ENCODE results near the gene C9orf152.
A peak's percentile ranks its signal among the peaks of the same experiment; 100 is the strongest.
"Not testable (repeated sequence)": the region's sequence is repeated elsewhere in the genome, so short reads cannot be mapped to it uniquely, and the experiment has no call there.

Gene C9orf152

DNA sequence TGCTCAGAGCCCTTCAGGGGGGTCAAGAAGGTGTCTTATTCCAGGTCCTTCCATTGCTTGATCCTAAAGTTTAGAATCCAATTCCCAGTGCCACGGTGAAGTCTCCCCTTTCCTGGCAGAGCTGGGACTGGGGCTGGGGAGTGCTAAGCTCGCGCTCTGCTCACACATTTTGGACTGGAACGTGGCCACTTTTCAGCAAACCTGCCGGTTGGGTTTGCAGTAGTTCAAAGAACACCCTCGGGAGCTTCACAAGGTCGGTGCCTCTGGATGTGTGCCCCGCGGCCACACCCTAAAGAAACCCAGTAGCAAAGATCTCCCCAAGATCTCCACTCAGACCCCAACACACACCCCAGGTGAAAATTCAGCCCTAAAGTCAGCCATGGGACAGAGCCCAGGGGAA is at the start of gene C9orf152:
TSS of gene C9orf152 (minus strand) at position 129 of the 400 bp plus-strand sequence. CDS start 580 bp downstream, outside the sequence.
- DNase-seq, result no peak

GRCh38 chr9:110257097-110257841 is 49.3 kb upstream of the C9orf152 start:
- no peak for DNase-seq

- peak; percentile 83 for DNase-seq
Measured at GRCh38 chr9:110256380-110257096, 48.6 kb upstream of the C9orf152 start, which contains the start of gene TXN. TXN (minus strand) TSS chr9:110256507; CDS start chr9:110256435, 72 bp downstream.

DNA sequence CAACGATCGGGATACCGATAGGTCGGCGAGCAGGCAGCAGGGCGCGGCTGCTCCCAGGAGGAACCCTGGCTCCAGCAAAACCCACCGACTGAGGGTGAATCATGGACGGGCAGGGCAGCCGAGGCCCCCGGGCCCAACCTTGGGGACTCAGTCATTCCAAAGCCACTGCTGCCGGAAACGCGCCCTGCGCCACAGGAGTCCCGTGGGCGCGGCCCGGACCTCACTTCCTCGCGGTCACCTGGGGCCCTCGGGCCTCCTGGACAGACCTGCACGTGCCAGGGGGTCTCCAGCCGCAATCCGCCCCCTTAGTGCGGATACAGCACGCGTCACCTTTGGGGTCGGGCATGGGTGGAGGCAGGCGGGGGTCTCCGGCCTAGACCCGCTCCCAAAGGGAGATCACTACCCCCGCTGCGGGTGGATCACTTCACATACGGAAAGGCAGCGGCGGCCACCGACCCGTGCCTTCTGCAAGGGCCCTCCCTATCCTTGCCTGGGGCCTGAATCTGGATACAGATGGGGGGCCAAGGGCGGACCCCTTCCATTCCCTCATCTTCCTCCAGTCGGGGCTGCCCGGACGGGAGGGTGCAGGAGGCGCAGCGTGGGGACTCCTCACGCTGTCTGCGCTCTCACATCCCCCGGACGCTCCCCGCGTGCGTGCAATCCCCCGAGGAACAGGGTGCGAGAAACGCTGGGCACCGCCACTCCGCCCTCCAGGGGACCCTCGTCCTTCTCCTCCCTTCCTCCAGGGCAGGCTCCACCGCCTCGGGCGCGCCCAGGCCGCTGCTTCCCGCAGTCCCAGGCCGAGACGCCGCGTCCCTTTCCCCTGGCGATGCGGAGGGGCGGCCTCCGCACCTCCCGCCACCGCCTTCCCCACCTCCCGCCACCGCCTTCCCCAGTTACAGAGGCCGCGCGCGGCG is 47.8 kb upstream of the C9orf152 start:
- peak; percentile 16 for DNase-seq

- DNase-seq, result peak; percentile 6
Measured at GRCh38 chr9:110255034-110255462, 47.1 kb upstream of the C9orf152 start.

GRCh38 chr9:110254500-110254899 is 46.5 kb upstream of the C9orf152 start:
- DNase-seq, result no peak

GRCh38 chr9:110252509-110253139 is 44.7 kb upstream of the C9orf152 start:
- DNase-seq, result no peak

GRCh38 chr9:110251770-110252169 is 43.8 kb upstream of the C9orf152 start:
- DNase-seq, result not testable (repeated sequence)

DNA sequence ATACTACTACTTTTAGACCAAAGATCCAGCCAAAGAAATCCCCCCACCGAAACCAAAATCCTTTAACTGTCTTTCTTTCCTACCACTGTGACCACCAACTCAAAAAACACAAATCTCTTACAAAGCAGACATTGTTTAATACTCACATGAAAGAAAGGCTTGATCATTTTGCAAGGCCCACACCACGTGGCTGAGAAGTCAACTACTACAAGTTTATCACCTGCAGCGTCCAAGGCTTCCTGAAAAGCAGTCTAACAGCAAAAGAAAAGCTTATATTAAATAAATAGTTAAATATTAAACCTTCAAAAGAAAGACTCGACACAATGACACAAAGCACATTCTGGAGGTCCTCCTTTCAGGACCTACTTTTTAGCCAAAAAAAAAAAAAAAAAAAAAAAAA is 43.3 kb upstream of the C9orf152 start:
- no peak for DNase-seq

DNA sequence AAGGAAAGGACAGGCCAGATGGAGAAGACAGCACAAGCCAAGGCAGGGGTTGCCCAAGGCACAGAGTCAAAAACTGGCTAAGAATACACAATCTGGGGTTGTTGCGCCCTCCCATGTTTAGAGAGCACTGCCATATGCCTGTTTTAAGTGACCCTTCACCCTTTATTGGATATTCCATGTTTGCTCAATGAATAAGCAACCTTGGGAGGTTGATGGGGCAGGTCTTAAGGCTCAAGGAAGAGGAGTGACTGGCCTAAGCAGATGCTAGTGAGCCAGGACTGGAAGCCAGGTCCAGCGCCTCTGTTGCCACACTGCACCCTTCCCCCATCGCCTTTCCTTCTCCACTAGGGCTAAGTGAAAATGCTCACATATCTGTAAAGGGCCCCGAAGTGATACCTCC is 41.6 kb upstream of the C9orf152 start:
- no peak for DNase-seq

GRCh38 chr9:110248361-110248760 is 40.4 kb upstream of the C9orf152 start:
- no peak for DNase-seq

DNA sequence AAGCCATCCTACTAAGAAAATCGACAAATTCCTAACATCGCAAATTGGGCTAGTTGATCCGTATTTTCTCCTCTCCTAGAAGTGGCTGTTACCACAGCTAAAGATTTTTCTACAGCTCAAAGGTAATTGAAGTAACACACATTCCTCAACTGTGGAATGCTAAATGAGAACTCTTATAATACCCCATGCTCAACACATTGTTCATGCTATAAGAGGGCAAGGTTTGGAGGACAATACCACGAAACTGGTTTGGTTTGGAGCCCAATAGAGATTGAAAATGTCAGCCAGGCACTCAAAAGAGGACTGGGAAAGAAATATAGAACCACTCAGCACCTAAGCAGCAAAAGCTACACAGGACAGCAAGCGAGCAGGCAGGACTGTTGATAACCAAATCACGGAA is 38.3 kb upstream of the C9orf152 start:
- DNase-seq, result no peak

DNA sequence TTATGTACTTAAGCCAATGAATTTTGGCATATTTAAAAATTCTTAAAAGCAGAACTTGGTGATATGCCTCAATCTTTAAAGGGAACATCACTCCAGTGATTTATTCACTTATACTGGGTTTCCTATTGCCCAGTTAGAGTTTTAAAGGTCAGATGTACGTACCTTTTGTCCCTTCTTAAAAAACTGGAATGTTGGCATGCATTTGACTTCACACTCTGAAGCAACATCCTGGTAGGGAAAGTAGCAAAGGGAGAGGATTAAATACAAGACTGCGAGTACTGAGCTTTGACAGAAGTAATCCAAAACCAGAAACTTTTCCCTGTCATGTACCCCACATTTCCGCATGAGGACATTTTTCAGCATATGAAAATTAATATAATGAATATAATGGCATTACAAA is 36.7 kb upstream of the C9orf152 start:
- DNase-seq, result no peak

DNA sequence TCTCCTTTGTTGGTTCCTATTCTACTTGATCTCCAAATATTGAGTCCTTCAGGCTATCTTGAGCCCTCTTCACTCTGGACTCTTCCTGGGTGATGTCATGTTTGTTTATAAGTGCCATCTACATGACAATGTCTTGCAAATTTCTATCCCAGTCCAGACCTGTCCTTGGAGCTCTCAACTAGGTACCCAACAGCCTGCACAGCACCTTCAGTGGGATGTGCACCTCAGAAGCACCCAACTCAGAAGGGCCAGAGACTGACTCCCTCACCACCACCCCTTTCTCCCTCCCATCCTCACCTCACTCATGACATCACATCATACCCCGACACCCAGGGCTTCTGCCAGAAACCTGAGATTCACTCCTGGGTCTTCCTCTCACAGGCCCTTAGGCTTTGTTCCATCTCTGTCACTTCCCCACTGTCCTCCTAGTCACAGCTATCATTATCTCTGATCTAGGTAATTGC is 33.9 kb upstream of the C9orf152 start:
- DNase-seq, result no peak

- no peak for DNase-seq
Measured at GRCh38 chr9:110241260-110241857, 33.4 kb upstream of the C9orf152 start.

DNA sequence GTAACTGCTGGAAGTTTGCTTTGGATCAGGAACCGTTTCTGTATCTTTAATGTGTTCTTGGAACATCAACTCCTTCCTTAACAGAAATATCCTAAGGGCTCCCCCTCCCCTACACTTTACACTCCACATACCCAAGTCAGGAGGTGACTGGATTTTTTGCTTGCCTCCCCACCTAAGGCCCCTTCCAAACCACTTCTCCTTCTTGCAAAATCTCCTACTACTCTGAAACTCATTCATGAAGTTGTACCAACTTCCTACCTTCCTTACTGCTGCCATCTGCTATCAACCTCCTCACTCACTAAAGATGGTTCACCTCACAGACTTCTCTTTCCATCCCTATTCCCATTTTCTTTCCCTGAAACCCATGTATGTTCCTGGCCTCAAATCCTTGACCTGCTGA is 32.2 kb upstream of the C9orf152 start:
- no peak for DNase-seq

- DNase-seq, result no peak
Measured at GRCh38 chr9:110228321-110228720, 20.4 kb upstream of the C9orf152 start.

DNA sequence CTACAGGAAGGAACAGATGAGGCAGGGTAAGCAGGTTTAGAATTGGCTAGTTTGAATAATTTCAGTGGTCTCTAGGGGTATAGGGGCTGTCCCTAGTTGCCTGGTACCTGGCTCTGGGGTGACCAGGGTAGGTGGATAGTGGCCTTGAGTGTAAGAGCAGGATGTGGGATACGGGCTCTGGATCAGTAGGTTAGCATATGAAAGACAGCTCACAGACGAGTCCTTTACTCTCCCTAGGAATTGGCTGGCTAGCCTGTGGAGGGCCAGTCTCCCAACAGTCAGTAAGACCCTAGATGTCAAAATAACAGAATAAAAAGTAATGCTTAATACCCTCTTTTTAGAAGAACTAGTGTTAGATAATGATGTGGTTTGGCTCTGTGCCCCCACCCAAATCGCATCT is 16.6 kb upstream of the C9orf152 start:
- no peak for DNase-seq

DNA sequence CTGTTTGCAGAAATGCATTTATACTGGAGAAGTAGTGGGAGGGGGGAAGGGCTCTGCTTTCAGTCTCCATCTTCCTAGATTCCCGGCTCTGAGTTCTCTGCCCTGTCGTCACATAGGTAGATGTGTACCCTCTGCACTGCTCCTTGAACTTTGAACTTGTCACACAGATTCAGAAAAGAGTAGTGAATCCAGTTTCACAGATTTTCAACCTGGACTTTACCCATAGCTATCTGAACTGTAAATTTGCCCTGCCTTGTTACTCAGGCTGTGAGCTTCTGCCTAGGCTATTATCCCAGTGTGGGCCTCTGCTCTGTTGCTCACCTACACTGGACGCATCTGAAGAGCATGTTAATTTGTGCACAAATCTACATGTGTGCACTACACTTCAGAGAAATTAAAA is 12.8 kb upstream of the C9orf152 start:
- no peak for DNase-seq

DNA sequence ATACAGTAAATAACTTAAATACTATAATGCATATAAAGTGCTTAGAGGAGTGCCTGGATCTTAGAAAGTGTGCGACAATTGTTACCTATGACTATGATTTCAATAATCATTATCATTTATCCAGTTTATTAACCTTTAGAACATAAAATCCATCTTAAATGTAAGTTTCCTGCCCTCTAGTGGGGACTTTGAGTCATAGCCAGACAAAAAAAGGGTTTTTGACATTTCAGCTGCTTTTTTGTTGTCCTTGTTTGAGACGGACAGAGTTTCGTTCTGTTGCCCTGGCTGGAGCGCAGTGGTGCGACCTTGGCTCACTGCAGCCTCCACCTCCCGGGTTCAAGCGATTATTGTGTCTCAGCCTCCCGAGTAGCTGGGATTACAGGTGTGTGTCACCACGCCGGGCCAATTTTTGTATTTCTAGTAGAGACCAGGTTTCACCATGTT is 9.7 kb upstream of the C9orf152 start:
- peak; percentile 43 for DNase-seq

DNA sequence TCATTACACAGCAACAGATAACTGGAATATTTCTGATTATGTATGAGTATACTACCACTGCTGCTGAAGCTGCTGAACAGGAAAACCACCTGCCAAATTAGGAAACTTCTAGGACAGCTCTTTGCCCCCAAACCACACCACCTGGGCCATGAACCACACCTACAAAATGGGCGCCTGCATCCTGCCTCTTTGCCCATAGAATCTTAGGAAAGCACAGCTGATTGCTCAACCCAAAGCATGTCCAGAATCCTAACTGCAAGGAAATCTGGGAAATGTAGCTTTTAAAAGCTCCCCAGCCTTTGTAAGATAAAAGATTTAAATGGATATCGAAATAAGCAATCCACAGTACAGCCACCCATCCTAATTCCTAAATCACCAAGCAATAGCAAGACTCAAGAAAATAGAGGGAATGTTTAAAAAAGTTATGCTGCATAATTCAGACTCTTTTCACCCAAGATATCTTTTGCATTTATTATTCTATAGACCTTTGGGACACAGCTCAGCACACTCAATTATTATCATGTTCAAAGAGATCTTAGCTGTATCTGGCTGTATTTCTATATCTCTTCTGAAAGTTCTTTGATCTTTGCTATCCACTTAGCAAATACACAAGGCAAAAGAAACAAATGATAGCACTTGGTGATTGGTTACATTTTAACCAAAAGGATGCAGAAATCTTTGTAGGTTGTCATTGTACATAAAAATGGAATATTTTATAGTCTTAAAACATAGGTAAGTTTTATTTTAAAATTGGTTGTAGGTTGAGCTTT is 6.8 kb upstream of the C9orf152 start:
- no peak for DNase-seq
